ENCODE data around the gene TNS1. TPM values are rescaled to one million over a fixed set of nuclear protein-coding genes. Genes with fewer than 3 reads are reported as not detected.

TNS1 gene
- total RNA-seq, 2 donors from 2014 or later = 168 to 174 TPM

- Histone ChIP-seq H3K27me3 (no peaks in the 10 kb centered on the region), H3K4me1 (peaks cover 93% of the 10 kb centered on the region), H3K27ac (peak overlapping the region; percentile 39 to 90 (median 68)), H3K36me3 (replicated peaks in 1 of 2; ENCODE audit: insufficient read depth in 1 of 2, low read depth in 2 of 2) (no peaks in the 10 kb centered on the region), H3K4me3 (no peak overlapping the region), H3K9me3 (no peaks in the 10 kb centered on the region)
- DNase-seq (no peak), ATAC-seq (no peak)
- TF ChIP-seq POLR2A (IDR thresholded peaks at IDR 0.05) (no peak), CTCF (IDR thresholded peaks at IDR 0.05) (no peak)
- intact Hi-C loops (cut with DNase I) = no loop called here
- WGBS, 2 donors = 66 to 74% methylated on average over 5 to 7 of the region's 7 CpGs
These were observed 63.1 kb downstream of the TNS1 start for GRCh38 chr2:217939629-217940245.

- Histone ChIP-seq H3K9me3 (no peaks in the 10 kb centered on the region), H3K27me3 (no peaks in the 10 kb centered on the region), H3K36me3 (replicated peaks in 1 of 2; ENCODE audit: insufficient read depth in 1 of 2, low read depth in 2 of 2) (no peaks in the 10 kb centered on the region), H3K27ac (peak overlapping the region in 3 of 4 donors; percentile 39 to 90 (median 68)), H3K4me1 (peaks cover 93% of the 10 kb centered on the region), H3K4me3 (no peak overlapping the region)
- ATAC-seq (no peak), DNase-seq (no peak)
- TF ChIP-seq POLR2A (IDR thresholded peaks at IDR 0.05) (no peak), CTCF (IDR thresholded peaks at IDR 0.05) (no peak)
- intact Hi-C loops (cut with DNase I) = no loop called here
- WGBS, 2 donors = 94 to 95% methylated on average over 2 to 3 of the region's 3 CpGs
These were observed 63.6 kb downstream of the TNS1 start for GRCh38 chr2:217939220-217939619.

DNA sequence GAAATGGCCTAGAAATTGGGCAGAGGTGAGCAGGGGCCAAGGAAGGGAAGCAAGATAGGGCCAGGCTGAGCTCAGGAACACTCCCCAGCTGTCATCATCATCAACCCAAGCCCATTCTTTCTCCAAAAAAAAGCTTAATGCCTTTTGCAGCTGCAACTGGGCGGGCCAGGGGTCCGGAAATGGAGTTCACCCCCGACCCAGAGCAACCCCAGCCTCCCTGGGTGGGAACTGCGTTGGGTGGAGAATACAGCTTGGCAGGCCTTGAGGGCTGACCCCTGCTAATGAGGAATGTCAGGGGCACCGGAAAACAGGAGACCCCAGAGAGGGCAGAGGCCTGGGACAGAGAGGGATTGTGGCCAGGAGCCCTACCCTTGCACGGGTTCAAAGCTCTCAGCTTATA, 64.8 kb downstream of the TNS1 start:
- Histone ChIP-seq H3K27ac (peak overlapping the region in 3 of 4 donors; percentile 69 to 83 (median 80)), H3K9me3 (no peaks in the 10 kb centered on the region), H3K36me3 (replicated peaks in 1 of 2; ENCODE audit: insufficient read depth in 1 of 2, low read depth in 2 of 2) (no peaks in the 10 kb centered on the region), H3K4me3 (no peak overlapping the region), H3K27me3 (no peaks in the 10 kb centered on the region), H3K4me1 (peaks cover 93% of the 10 kb centered on the region)
- DNase-seq (no peak), ATAC-seq (no peak)
- intact Hi-C loops (cut with DNase I) = no loop called here
- 35 to 64% methylated on average over 3 to 6 of the region's 6 CpGs for WGBS, 2 donors
- TF ChIP-seq CTCF (IDR thresholded peaks at IDR 0.05) (no peak), POLR2A (IDR thresholded peaks at IDR 0.05) (no peak)

- Histone ChIP-seq H3K4me3 (no peak overlapping the region), H3K9me3 (no peaks in the 10 kb centered on the region), H3K36me3 (replicated peaks in 1 of 2; ENCODE audit: insufficient read depth in 1 of 2, low read depth in 2 of 2) (no peaks in the 10 kb centered on the region), H3K27ac (peak overlapping the region; percentile 45 to 83 (median 74)), H3K27me3 (no peaks in the 10 kb centered on the region), H3K4me1 (peaks cover 95% of the 10 kb centered on the region)
- TF ChIP-seq POLR2A (IDR thresholded peaks at IDR 0.05) (no peak), CTCF (IDR thresholded peaks at IDR 0.05) (no peak)
- 19 to 23% methylated on average over 8 of the region's 8 CpGs for WGBS, 2 donors
- DNase-seq = peak in 3 of 4 donors; percentile 45 to 66 (median 52)
- intact Hi-C loops (cut with DNase I) = no loop called here
- peak; percentile 28 for ATAC-seq
These were observed 65.3 kb downstream of the TNS1 start for GRCh38 chr2:217937446-217937845.

GRCh38 chr2:217936952-217937351, 65.8 kb downstream of the TNS1 start:
- peaks cover 100% of the 10 kb centered on the region for H3K4me1 ChIP-seq
- DNase-seq (no peak), ATAC-seq (no peak)

More at GRCh38 chr2:217936952-217937351, 65.8 kb downstream of the TNS1 start:
- H3K27me3 ChIP-seq = no peaks in the 10 kb centered on the region
- H3K36me3 ChIP-seq (replicated peaks in 1 of 2; ENCODE audit: insufficient read depth in 1 of 2, low read depth in 2 of 2) = no peaks in the 10 kb centered on the region
- H3K9me3 ChIP-seq = no peaks in the 10 kb centered on the region
- H3K4me3 ChIP-seq = no peak overlapping the region
- whole genome bisulfite sequencing, 2 donors = 55 to 56% methylated on average over 10 of the region's 10 CpGs
- H3K27ac ChIP-seq = peak overlapping the region; percentile 45 to 83 (median 74)
- intact Hi-C loops (cut with DNase I) = no loop called here
- TF ChIP-seq CTCF (IDR thresholded peaks at IDR 0.05) = no peak
